Karpas-422 (cell line): Measurements from ENCODE around the gene MFAP2. TPM values are rescaled to one million over a fixed set of nuclear protein-coding genes. Genes with fewer than 3 reads are reported as not detected.

Experiments
- DNase-seq: peaks from one replicate; pipeline ENCODE4 v3.0.0-alpha.2; 2015
- H2AFZ ChIP-seq: fragments of 200-600 bp; sonication (generic); 2 replicates; pipeline ENCODE4 v1.6.1; 2014; ENCODE audit warnings: antibody characterized with exemption, low read length, mixed read lengths
- H3K27ac ChIP-seq: fragments of 200-600 bp; sonication (generic); 2 replicates; pipeline ENCODE4 v1.5.1; 2014; ENCODE audit warnings: mild to moderate bottlenecking, low read length, moderate library complexity
- H3K27me3 ChIP-seq: fragments of 200-600 bp; sonication (generic); 2 replicates; pipeline ENCODE4 v1.6.1; 2014; ENCODE audit warnings: low read length, mixed read lengths
- H3K36me3 ChIP-seq: fragments of 200-600 bp; sonication (generic); 2 replicates; pipeline ENCODE4 v1.6.1; 2014; ENCODE audit warnings: low read length, mixed read lengths; ENCODE audit not compliant: insufficient read depth
- H3K4me1 ChIP-seq: fragments of 200-600 bp; sonication (generic); 2 replicates; pipeline ENCODE4 v1.6.1; 2014; ENCODE audit warnings: mild to moderate bottlenecking, low read length, mixed read lengths
- H3K4me2 ChIP-seq: fragments of 200-600 bp; sonication (generic); 2 replicates; pipeline ENCODE4 v1.6.1; 2014; ENCODE audit warnings: low read length, low read depth, mild to moderate bottlenecking; ENCODE audit not compliant: poor library complexity, severe bottlenecking
- H3K4me3 ChIP-seq: fragments of 200-600 bp; sonication (generic); 2 replicates; pipeline ENCODE4 v1.5.1; 2014; ENCODE audit warnings: mild to moderate bottlenecking, antibody characterized with exemption, low read length, mixed read lengths
- H3K79me2 ChIP-seq: fragments of 200-600 bp; sonication (generic); 2 replicates; pipeline ENCODE4 v1.6.1; 2014; ENCODE audit warnings: mild to moderate bottlenecking, low read length, mixed read lengths
- H3K9ac ChIP-seq: fragments of 200-600 bp; sonication (generic); 2 replicates; pipeline ENCODE4 v1.6.0; 2014; ENCODE audit warnings: low read length
- H3K9me2 ChIP-seq: fragments of 200-600 bp; sonication (generic), shearing (Covaris generic); replicated peaks from 2 replicates; pipeline ENCODE4 v1.6.0; 2014; ENCODE audit warnings: mild to moderate bottlenecking, low read length, moderate library complexity; ENCODE audit not compliant: insufficient read depth
- H3K9me3 ChIP-seq: fragments of 300-700, 200-600 bp; sonication (generic); 2 replicates; pipeline ENCODE4 v1.6.1; 2014; ENCODE audit warnings: low read length, mixed read lengths
- H4K20me1 ChIP-seq: fragments of 200-600 bp; sonication (generic); 2 replicates; pipeline ENCODE4 v1.6.1; 2014; ENCODE audit warnings: mild to moderate bottlenecking, antibody characterized with exemption, low read length, low read depth; ENCODE audit not compliant: insufficient read depth
- total RNA-seq: library from RNA; depleted of rRNA; stranded (reverse); fragments of >200 nt; shearing (Covaris generic); gene quantifications from 2 replicates; pipeline ENCODE4 v1.2.3, GENCODE V29; 2014; ENCODE audit warnings: low replicate concordance

MFAP2 gene
- total RNA-seq, 1 experiment from 2014 or later: not detected

DNA sequence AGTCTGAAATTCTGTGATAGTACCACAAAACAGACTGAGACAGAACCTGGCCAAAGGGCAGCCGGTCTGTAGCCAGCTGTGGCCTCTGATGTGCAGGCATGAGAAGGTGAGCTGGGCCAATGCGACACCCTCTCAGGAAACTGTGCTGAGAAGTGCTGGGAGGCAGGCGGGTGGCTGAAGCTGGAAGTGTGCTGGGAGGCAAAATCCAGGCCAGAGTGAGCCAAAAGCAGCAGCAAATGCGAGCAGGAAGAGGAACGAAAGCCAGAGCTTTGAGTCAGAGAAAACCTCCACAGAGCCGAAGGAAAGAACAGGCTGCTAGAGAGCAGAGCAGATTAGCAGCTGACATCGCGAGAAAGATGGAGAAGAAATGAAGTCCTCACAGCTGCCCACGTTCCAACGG, 41.5 kb upstream of the MFAP2 start:
- H3K9me2 ChIP-seq: no peaks in the 10 kb centered on the region
- no peak for DNase-seq
- no peak overlapping the region for H3K4me2 ChIP-seq
- no peaks in the 10 kb centered on the region for H3K9me3 ChIP-seq
- no peaks in the 10 kb centered on the region for H3K27me3 ChIP-seq
- no peaks in the 10 kb centered on the region; the same call in 1 of the 2 replicates for H4K20me1 ChIP-seq
- H3K27ac ChIP-seq: no peak overlapping the region
- no peak overlapping the region for H3K4me3 ChIP-seq
- no peaks in the 10 kb centered on the region for H3K79me2 ChIP-seq
- H2AFZ ChIP-seq: no peak overlapping the region
- no peak overlapping the region for H3K9ac ChIP-seq
- H3K4me1 ChIP-seq: no peaks in the 10 kb centered on the region
- H3K36me3 ChIP-seq: peaks cover 52% of the 10 kb centered on the region

- no peaks in the 10 kb centered on the region for H3K27me3 ChIP-seq
- H3K4me2 ChIP-seq: no peak overlapping the region
- H3K9me3 ChIP-seq: no peaks in the 10 kb centered on the region
- no peaks in the 10 kb centered on the region for H3K9me2 ChIP-seq
- no peak overlapping the region for H3K27ac ChIP-seq
- H3K4me3 ChIP-seq: no peak overlapping the region
- peaks cover 46% of the 10 kb centered on the region for H3K36me3 ChIP-seq
- no peaks in the 10 kb centered on the region for H3K4me1 ChIP-seq
- H2AFZ ChIP-seq: no peak overlapping the region
- no peak for DNase-seq
- no peak overlapping the region for H3K9ac ChIP-seq
- H3K79me2 ChIP-seq: no peaks in the 10 kb centered on the region
- no peaks in the 10 kb centered on the region; the same call in 1 of the 2 replicates for H4K20me1 ChIP-seq
Measured at GRCh38 chr1:17020502-17020901, 40.1 kb upstream of the MFAP2 start.

- no peaks in the 10 kb centered on the region for H3K9me2 ChIP-seq
- DNase-seq: no peak
- H3K4me2 ChIP-seq: no peak overlapping the region
- no peak overlapping the region for H3K4me3 ChIP-seq
- peaks cover 34% of the 10 kb centered on the region for H3K36me3 ChIP-seq
- no peaks in the 10 kb centered on the region for H3K9me3 ChIP-seq
- H4K20me1 ChIP-seq: no peaks in the 10 kb centered on the region; the same call in 1 of the 2 replicates
- no peak overlapping the region for H3K9ac ChIP-seq
- no peak overlapping the region for H3K27ac ChIP-seq
- no peak overlapping the region for H2AFZ ChIP-seq
- H3K4me1 ChIP-seq: no peaks in the 10 kb centered on the region
- no peaks in the 10 kb centered on the region for H3K79me2 ChIP-seq
- H3K27me3 ChIP-seq: no peaks in the 10 kb centered on the region
Measured at GRCh38 chr1:17018849-17019248, 38.4 kb upstream of the MFAP2 start.

GRCh38 chr1:17017435-17017834, 37.0 kb upstream of the MFAP2 start:
- H3K9me3 ChIP-seq: no peaks in the 10 kb centered on the region
- H4K20me1 ChIP-seq: no peaks in the 10 kb centered on the region; the same call in 1 of the 2 replicates
- no peak overlapping the region for H3K4me2 ChIP-seq
- H3K9me2 ChIP-seq: no peaks in the 10 kb centered on the region
- H3K4me3 ChIP-seq: no peak overlapping the region
- peaks cover 22% of the 10 kb centered on the region for H3K36me3 ChIP-seq
- H3K4me1 ChIP-seq: peaks cover under 1% of the 10 kb centered on the region; the same call in 1 of the 2 replicates
- H3K27ac ChIP-seq: no peak overlapping the region
- H2AFZ ChIP-seq: no peak overlapping the region
- H3K27me3 ChIP-seq: no peaks in the 10 kb centered on the region
- DNase-seq: no peak
- H3K9ac ChIP-seq: no peak overlapping the region
- H3K79me2 ChIP-seq: no peaks in the 10 kb centered on the region

DNA sequence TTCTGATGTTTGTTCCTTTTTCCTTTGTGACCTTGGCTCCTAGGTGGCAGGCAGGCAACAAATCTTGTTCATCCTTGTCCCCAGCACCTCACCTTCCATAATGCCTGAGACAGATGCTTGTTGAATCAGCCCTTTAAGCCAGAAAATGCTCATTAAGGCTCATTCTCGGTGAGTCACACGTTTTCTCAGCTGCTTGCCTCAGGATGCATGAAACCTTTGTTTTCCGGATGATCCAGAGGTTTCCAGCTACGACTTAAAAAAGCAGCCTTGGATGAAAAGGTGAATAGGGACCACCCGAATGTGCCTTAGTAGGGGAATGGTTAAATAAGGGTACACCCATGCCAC, 35.9 kb upstream of the MFAP2 start:
- H3K27me3 ChIP-seq: no peaks in the 10 kb centered on the region
- H2AFZ ChIP-seq: no peak overlapping the region
- no peaks in the 10 kb centered on the region; the same call in 1 of the 2 replicates for H4K20me1 ChIP-seq
- H3K9ac ChIP-seq: no peak overlapping the region
- H3K36me3 ChIP-seq: peaks cover 15% of the 10 kb centered on the region; the same call in 1 of the 2 replicates
- H3K9me2 ChIP-seq: no peaks in the 10 kb centered on the region
- H3K27ac ChIP-seq: no peak overlapping the region
- H3K79me2 ChIP-seq: no peaks in the 10 kb centered on the region
- no peak for DNase-seq
- no peak overlapping the region for H3K4me3 ChIP-seq
- H3K4me2 ChIP-seq: no peak overlapping the region
- no peaks in the 10 kb centered on the region for H3K9me3 ChIP-seq
- H3K4me1 ChIP-seq: peaks cover 6% of the 10 kb centered on the region

- H3K9me3 ChIP-seq: no peaks in the 10 kb centered on the region
- H3K4me1 ChIP-seq: peaks cover 18% of the 10 kb centered on the region
- H3K27me3 ChIP-seq: no peaks in the 10 kb centered on the region
- peaks cover 10% of the 10 kb centered on the region; the same call in 1 of the 2 replicates for H4K20me1 ChIP-seq
- H3K79me2 ChIP-seq: no peaks in the 10 kb centered on the region
- no peak overlapping the region for H3K9ac ChIP-seq
- no peak overlapping the region for H2AFZ ChIP-seq
- H3K27ac ChIP-seq: no peak overlapping the region
- H3K9me2 ChIP-seq: no peaks in the 10 kb centered on the region
- H3K4me3 ChIP-seq: no peak overlapping the region
- H3K36me3 ChIP-seq: peaks cover 3% of the 10 kb centered on the region; the same call in 1 of the 2 replicates
- no peak overlapping the region for H3K4me2 ChIP-seq
- DNase-seq: no peak
Measured at GRCh38 chr1:17014671-17015567, 34.5 kb upstream of the MFAP2 start.

DNA sequence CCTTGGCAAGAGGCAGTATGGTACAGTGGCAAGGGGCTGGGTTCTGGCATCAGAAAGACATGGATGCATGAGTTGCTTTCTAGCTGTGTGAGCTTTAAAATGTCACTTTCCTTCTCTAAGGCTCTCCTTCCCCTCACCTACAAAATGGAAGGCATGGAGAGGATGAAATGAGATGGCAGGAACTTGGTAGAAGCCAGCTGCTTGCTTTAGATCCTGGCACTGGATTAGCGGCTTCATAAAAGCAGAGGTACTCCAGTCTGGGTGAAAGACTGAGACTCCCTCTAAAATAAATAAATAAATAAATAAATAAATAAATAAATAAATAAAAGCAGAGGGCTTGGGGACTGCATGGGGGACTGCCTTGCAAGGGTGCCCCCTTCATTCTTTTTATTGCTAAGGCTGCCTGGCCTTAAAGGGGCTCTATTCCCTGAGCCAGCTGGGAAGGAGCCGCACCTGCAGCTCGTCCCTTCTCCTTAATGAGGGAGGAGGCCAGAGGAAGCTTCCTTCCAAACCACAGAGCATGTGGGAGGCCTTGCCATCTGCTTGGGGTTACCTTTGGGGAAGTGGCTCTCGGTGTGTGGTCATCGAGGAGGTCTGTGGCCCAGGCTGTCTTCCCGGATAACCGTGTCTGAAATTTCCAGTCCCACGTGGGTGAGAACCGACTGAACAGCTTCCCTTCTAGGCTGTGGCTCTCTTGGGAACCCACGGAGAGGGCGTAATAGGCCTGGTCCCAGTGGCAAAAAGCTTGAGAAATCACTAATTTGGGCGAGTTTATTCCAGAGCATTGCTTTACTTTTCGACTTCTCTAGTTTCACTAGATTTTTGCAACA, 33.3 kb upstream of the MFAP2 start:
- H3K27me3 ChIP-seq: no peaks in the 10 kb centered on the region
- peaks cover 15% of the 10 kb centered on the region; the same call in 1 of the 2 replicates for H4K20me1 ChIP-seq
- H3K4me1 ChIP-seq: peaks cover 22% of the 10 kb centered on the region
- no peak overlapping the region for H2AFZ ChIP-seq
- H3K79me2 ChIP-seq: no peaks in the 10 kb centered on the region
- H3K9me3 ChIP-seq: no peaks in the 10 kb centered on the region
- no peak overlapping the region for H3K9ac ChIP-seq
- DNase-seq: no peak
- no peaks in the 10 kb centered on the region; the same call in 1 of the 2 replicates for H3K36me3 ChIP-seq
- no peak overlapping the region for H3K27ac ChIP-seq
- H3K4me3 ChIP-seq: no peak overlapping the region
- no peak overlapping the region for H3K4me2 ChIP-seq
- no peaks in the 10 kb centered on the region for H3K9me2 ChIP-seq
